AG04449 (cell line): ENCODE results near the gene VTN.

ENCODE experiments used
- CTCF ChIA-PET: fragments of 350-600 bp; formaldehyde crosslinking; extraction: SDS; loops from one replicate; lab custom pipeline; 2021; ENCODE audit warnings: antibody characterized with exemption; lab: Yijun Ruan, JAX
- POLR2A ChIA-PET: fragments of 400-600, 350-600 bp; formaldehyde crosslinking; extraction: SDS; loops from one replicate; lab custom pipeline; 2020; ENCODE audit warnings: antibody characterized with exemption, inconsistent platforms; lab: Yijun Ruan, JAX
- DNase-seq: peaks from one replicate; pipeline ENCODE4 v3.0.0-alpha.2; 2010; ENCODE audit warnings: low read depth, low spot score
- H3K4me3 ChIP-seq: 2 replicates; pipeline ENCODE4 v1.5.1; 2011; ENCODE audit warnings: low read depth, mild to moderate bottlenecking, control low read depth, low read length
- TF ChIP-seq, protein P1 (sequence below): IDR thresholded peaks from one replicate; pipeline ENCODE4 v1.5.1; 2011; ENCODE audit warnings: mild to moderate bottlenecking, moderate library complexity, low read length, control low read depth, inconsistent platforms; ENCODE audit not compliant: insufficient read depth; ENCODE audit errors: missing control alignments

Gene VTN

DNA sequence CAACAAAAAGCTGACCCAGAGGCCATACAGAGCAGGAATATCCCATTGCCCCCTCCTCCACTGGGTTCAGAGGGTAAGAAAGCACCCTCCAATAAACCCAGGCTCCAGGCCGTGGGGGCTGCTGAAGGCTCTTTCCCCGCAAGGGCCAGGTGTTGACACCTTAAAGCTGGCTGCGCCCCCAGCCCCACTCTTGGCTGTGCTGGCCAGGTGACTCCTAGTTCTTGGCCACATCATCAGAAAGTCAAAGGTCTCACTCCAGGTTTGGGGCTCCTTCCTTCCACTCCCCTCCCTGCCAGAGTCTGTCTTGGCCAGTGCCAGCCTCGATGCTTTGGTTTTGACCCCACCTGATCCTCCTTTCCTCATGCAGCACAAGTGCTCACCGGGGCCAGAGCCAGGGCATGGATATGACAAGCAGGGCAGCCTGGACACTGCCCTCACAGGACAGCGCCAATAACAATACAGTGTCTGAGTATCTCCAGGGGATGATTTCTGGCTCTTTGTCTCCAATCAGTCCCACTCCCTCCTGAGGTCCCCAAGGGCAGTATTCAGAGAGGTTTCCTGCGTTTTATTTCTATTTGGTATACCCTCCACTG lies 27.7 kb upstream of the VTN start:
- no peak overlapping the region for H3K4me3 ChIP-seq
- TF ChIP-seq, protein P1, sequence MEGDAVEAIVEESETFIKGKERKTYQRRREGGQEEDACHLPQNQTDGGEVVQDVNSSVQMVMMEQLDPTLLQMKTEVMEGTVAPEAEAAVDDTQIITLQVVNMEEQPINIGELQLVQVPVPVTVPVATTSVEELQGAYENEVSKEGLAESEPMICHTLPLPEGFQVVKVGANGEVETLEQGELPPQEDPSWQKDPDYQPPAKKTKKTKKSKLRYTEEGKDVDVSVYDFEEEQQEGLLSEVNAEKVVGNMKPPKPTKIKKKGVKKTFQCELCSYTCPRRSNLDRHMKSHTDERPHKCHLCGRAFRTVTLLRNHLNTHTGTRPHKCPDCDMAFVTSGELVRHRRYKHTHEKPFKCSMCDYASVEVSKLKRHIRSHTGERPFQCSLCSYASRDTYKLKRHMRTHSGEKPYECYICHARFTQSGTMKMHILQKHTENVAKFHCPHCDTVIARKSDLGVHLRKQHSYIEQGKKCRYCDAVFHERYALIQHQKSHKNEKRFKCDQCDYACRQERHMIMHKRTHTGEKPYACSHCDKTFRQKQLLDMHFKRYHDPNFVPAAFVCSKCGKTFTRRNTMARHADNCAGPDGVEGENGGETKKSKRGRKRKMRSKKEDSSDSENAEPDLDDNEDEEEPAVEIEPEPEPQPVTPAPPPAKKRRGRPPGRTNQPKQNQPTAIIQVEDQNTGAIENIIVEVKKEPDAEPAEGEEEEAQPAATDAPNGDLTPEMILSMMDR: no peak
- DNase-seq: no peak
- ChIA-PET CTCF (interaction anchor here (0.9 to 5.0 kb wide), 3 partner anchors 9 to 48 kb away, joined by 3 to 30 read pairs (median 3); no protein-coding TSS in a partner anchor), POLR2A (no interaction called here)

DNA sequence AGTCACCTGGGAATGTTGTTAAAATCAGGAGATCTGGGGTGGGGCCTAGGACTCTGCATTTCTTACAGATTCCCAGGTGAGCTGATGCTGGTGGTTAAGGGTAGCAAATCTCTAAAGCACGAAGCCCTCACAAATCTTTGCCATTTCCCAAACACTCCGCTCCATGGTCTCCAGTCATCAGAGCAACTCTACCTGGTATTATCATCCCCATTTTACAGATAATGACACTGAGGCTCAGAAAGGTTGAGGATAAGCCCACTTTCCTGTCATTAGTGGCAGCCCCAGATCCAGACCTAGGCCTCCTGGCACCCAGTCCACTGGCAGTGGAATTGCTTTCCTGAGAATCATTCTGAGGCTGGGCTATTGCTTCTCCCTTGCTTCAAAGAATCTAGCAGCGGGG lies 27.2 kb upstream of the VTN start:
- TF ChIP-seq, protein P1: no peak
- no peak overlapping the region for H3K4me3 ChIP-seq
- no peak for DNase-seq
- ChIA-PET POLR2A (no interaction called here), CTCF (interaction anchor here (0.9 to 5.0 kb wide), 3 partner anchors 9 to 47 kb away, joined by 3 to 30 read pairs (median 3); no protein-coding TSS in a partner anchor)

DNA sequence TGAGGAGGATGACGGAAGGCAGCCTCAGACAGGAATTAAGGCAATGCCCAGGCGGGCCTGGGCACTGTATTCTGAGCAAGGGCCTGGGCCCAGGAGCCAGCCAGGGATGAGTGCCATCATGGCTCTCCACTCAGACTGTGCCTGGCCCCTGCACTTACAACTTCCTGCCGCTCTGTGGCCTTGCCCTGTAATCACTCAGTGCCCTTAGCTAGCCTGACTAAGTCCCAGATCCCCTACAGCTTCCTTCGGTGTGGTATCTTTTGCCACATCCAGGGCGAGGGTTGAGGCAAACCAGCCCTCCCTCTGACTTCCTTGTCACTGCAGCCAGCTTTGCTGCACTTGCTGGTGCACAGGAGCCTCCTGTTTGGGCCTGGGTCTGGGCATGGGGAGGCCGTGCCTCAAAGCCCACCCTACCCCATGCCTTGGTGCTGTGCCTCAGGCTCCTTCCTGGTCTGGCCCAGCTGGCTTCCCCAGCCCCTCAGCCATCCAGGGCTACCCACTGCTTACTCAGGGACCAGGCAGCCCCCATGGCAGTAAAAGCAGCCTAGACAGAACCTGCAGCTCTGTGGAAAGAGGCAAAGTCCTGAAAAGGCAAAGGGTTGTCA lies 26.6 kb upstream of the VTN start:
- TF ChIP-seq, protein P1: no peak
- CTCF ChIA-PET: interaction anchor here (0.9 kb wide), 1 partner anchor 10 kb away, joined by 3 read pairs; no protein-coding TSS in a partner anchor
- no peak overlapping the region for H3K4me3 ChIP-seq
- POLR2A ChIA-PET: no interaction called here
- no peak for DNase-seq

DNA sequence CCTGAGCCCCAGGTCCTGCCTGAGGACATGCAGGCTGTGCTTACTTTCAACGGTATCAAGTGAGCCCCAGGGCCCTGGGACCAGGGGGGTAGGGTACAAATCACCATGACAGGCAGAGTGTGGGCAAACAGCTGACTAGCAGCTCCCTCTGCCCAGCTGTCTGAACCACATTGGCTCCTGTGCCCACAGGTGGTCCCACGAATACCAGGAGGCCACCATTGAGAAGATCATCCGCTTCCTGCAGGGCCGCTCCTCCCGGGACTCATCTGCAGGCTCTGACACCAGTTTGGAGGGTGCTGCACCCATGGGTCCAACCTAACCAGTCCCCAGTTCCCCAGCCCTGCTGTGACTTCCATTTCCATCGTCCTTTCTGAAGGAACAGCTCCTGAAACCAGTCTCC lies 25.9 kb upstream of the VTN start:
- ChIA-PET CTCF (no interaction called here), POLR2A (no interaction called here)
- H3K4me3 ChIP-seq: no peak overlapping the region
- DNase-seq: no peak
- TF ChIP-seq, protein P1: no peak

DNA sequence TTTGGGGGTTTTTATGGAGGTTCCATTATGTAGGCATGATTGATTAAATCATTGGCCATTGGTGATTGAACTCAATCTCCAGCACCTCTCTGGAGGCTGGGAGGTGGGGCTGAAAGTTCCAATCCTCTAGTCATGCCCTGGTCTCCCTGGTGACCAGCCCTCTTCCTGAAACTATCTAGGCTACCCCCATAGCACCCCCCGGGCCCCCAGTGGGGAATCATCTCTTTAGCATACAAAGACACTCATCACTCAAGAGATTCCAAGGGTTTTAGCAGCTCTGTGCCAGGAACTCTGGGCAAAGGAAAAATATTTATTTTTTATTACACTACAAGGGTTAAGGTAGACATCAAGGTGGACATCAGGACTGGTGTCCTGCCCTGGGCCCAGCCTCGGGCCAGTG lies 25.3 kb upstream of the VTN start:
- POLR2A ChIA-PET: interaction anchor here (1.4 kb wide), 1 partner anchor 11 kb away, joined by 4 read pairs; no protein-coding TSS in a partner anchor
- no peak overlapping the region for H3K4me3 ChIP-seq

More for the DNA sequence above, 25.3 kb upstream of the VTN start:
- CTCF ChIA-PET: no interaction called here
- TF ChIP-seq, protein P1: no peak
- no peak for DNase-seq
